GM23338 (cell line): Measurements from ENCODE around the gene MSTO1. TPM values are rescaled to one million over a fixed set of nuclear protein-coding genes. Genes with fewer than 3 reads are reported as not detected.
"Not testable (repeated sequence)": the region's sequence is repeated elsewhere in the genome, so short reads cannot be mapped to it uniquely, and the experiment has no call there.

Experiments used
- ATAC-seq: fragments of 200-7000 bp; cut with Tn5 transposase; 3 replicates; pipeline ENCODE4 v1.9.1; 2020
- DNase-seq: peaks from one replicate; pipeline ENCODE4 v3.0.0-alpha.2; 2015; ENCODE audit warnings: low spot score
- H2AFZ ChIP-seq: fragments of 200-600 bp; sonication (generic); 2 replicates; pipeline ENCODE4 v1.8.0; 2016; ENCODE audit warnings: antibody characterized with exemption, mild to moderate bottlenecking, moderate library complexity
- H3F3A ChIP-seq: fragments of 200-600 bp; sonication (generic); replicated peaks from 2 replicates; pipeline ENCODE4 v1.8.0; 2017; ENCODE audit warnings: antibody characterized with exemption, mixed run types, low read depth
- H3K27ac ChIP-seq: fragments of 200-600 bp; sonication (generic); 2 replicates; pipeline ENCODE4 v1.6.1; 2016; ENCODE audit warnings: low read depth
- H3K27me3 ChIP-seq: fragments of 200-600 bp; sonication (generic); 2 replicates; pipeline ENCODE4 v1.8.0; 2016; ENCODE audit warnings: mild to moderate bottlenecking, mixed run types, moderate library complexity; ENCODE audit not compliant: insufficient read depth
- H3K36me3 ChIP-seq: fragments of 200-600 bp; sonication (generic); 2 replicates; pipeline ENCODE4 v1.8.0; 2016; ENCODE audit warnings: mild to moderate bottlenecking; ENCODE audit not compliant: insufficient read depth
- H3K4me1 ChIP-seq: fragments of 200-600 bp; sonication (generic); 2 replicates; pipeline ENCODE4 v1.8.0; 2016; ENCODE audit warnings: mild to moderate bottlenecking, moderate library complexity; ENCODE audit not compliant: insufficient read depth
- H3K4me2 ChIP-seq: fragments of 200-600 bp; sonication (generic); 2 replicates; pipeline ENCODE4 v1.7.1; 2017; ENCODE audit warnings: mixed run types
- H3K4me3 ChIP-seq: fragments of 200-600 bp; sonication (generic); 2 replicates; pipeline ENCODE4 v1.6.1; 2016; ENCODE audit warnings: mixed run types
- H3K79me2 ChIP-seq: fragments of 200-600 bp; sonication (generic); replicated peaks from 2 replicates; pipeline ENCODE4 v1.8.0; 2017; ENCODE audit warnings: mild to moderate bottlenecking; ENCODE audit not compliant: insufficient read depth
- H3K9me2 ChIP-seq: fragments of 200-600 bp; sonication (generic); 2 replicates; pipeline ENCODE4 v1.8.0; 2017; ENCODE audit not compliant: insufficient read depth
- H4K20me1 ChIP-seq: fragments of 200-600 bp; sonication (generic); replicated peaks from 2 replicates; pipeline ENCODE4 v1.8.0; 2017; ENCODE audit warnings: mild to moderate bottlenecking; ENCODE audit not compliant: insufficient read depth
- H3K27ac Mint-ChIP-seq: 2 replicates; pipeline ENCODE4 v1.8.0; 2020; ENCODE audit warnings: inconsistent platforms, mild to moderate bottlenecking, moderate library complexity, mixed read lengths
- H3K27me3 Mint-ChIP-seq: 3 replicates; pipeline ENCODE4 v1.8.0; 2022; ENCODE audit warnings: low read depth, mild to moderate bottlenecking, moderate library complexity, mixed read lengths, inconsistent platforms; ENCODE audit not compliant: insufficient read depth, poor library complexity
- H3K36me3 Mint-ChIP-seq: 3 replicates; pipeline ENCODE4 v1.8.0; 2021; ENCODE audit warnings: low read depth, mild to moderate bottlenecking, inconsistent platforms, moderate library complexity, mixed read lengths
- H3K4me1 Mint-ChIP-seq: 3 replicates; pipeline ENCODE4 v1.8.0; 2020; ENCODE audit warnings: mild to moderate bottlenecking, inconsistent platforms, mixed read lengths
- H3K4me3 Mint-ChIP-seq: 3 replicates; pipeline ENCODE4 v1.8.0; 2021; ENCODE audit warnings: moderate library complexity, mild to moderate bottlenecking, inconsistent platforms, mixed read lengths
- H3K9me3 Mint-ChIP-seq: 3 replicates; pipeline ENCODE4 v1.8.0; 2020; ENCODE audit warnings: moderate library complexity, mild to moderate bottlenecking, inconsistent platforms, mixed read lengths
- CREB1 ChIP-seq: fragments of 250-450 bp; sonication (Bioruptor Pico); IDR thresholded peaks from 2 replicates; pipeline ENCODE4 v1.5.0; 2020; ENCODE audit warnings: low read depth, mild to moderate bottlenecking, moderate library complexity
- ETS1 ChIP-seq: IDR thresholded peaks from 2 replicates; pipeline ENCODE4 v1.6.1; 2016; ENCODE audit warnings: antibody characterized with exemption
- EZH2 ChIP-seq: fragments of 200-600 bp; sonication (generic); IDR thresholded peaks from one replicate; pipeline ENCODE4 v1.8.0; 2017; ENCODE audit warnings: antibody characterized with exemption, mild to moderate bottlenecking, low read depth; ENCODE audit not compliant: unreplicated experiment
- EZH2phosphoT487 ChIP-seq: fragments of 200-600 bp; sonication (generic); IDR thresholded peaks from one replicate; pipeline ENCODE4 v1.8.1; 2018; ENCODE audit warnings: antibody characterized with exemption; ENCODE audit not compliant: unreplicated experiment
- JUNB ChIP-seq: IDR thresholded peaks from one replicate; pipeline ENCODE4 v1.6.1; 2016; ENCODE audit warnings: antibody characterized with exemption; ENCODE audit not compliant: unreplicated experiment
- NANOG ChIP-seq: IDR thresholded peaks from 2 replicates; pipeline ENCODE4 v1.6.1; 2016; ENCODE audit warnings: antibody characterized with exemption, borderline replicate concordance
- POLR2AphosphoS5 ChIP-seq: IDR thresholded peaks from 2 replicates; pipeline ENCODE4 v1.6.1; 2016; ENCODE audit warnings: antibody characterized with exemption, low read depth
- REST ChIP-seq: IDR thresholded peaks from one replicate; pipeline ENCODE4 v1.6.1; 2018; ENCODE audit warnings: antibody characterized with exemption; ENCODE audit not compliant: unreplicated experiment
- STAT1 ChIP-seq: IDR thresholded peaks from one replicate; pipeline ENCODE4 v1.6.1; 2016; ENCODE audit warnings: antibody characterized with exemption; ENCODE audit not compliant: unreplicated experiment
- ZNF114 ChIP-seq: fragments of 250-450 bp; sonication (Bioruptor Pico); IDR thresholded peaks from 2 replicates; pipeline ENCODE4 v1.5.0; 2020; ENCODE audit warnings: mild to moderate bottlenecking, moderate library complexity
- ZNF331 ChIP-seq: fragments of 250-450 bp; sonication (Bioruptor Pico); IDR thresholded peaks from 2 replicates; pipeline ENCODE4 v1.5.0; 2020; ENCODE audit warnings: low read depth, mild to moderate bottlenecking, moderate library complexity
- ZNF462 ChIP-seq: fragments of 250-450 bp; sonication (Bioruptor Pico); IDR thresholded peaks from 2 replicates; pipeline ENCODE4 v1.5.0; 2020; ENCODE audit warnings: mild to moderate bottlenecking, moderate library complexity
- polyA plus RNA-seq: library from polyadenylated mRNA; unstranded; fragments of >200 nt; fragmentation: Nextera tagmentation; extraction: Ambion mirVana; gene quantifications from 2 replicates; pipeline ENCODE4 v1.2.1, GENCODE V29; 2016
- total RNA-seq: library from RNA; depleted of rRNA; stranded (reverse); fragments of >200 nt; shearing (Covaris generic); gene quantifications from 2 replicates; pipeline ENCODE4 v1.2.3, GENCODE V29; 2014

MSTO1 gene
- total and polyA plus RNA-seq, 2 experiments from 2014 or later = 35.4 to 43.5 TPM

- H4K20me1 ChIP-seq, H3K4me3 ChIP-seq, H3K27me3 Mint-ChIP-seq, H3K27me3 ChIP-seq, H3K4me1 Mint-ChIP-seq, H3F3A ChIP-seq, H3K4me1 ChIP-seq, ATAC-seq, H2AFZ ChIP-seq, H3K27ac ChIP-seq, DNase-seq, H3K4me2 ChIP-seq, H3K79me2 ChIP-seq, H3K27ac Mint-ChIP-seq, H3K9me2 ChIP-seq, H3K4me3 Mint-ChIP-seq: not testable (repeated sequence)
- H3K36me3 Mint-ChIP-seq = peaks cover 28% of the 10 kb centered on the region
- peaks cover 42% of the 10 kb centered on the region for H3K9me3 Mint-ChIP-seq
- H3K36me3 ChIP-seq = peaks cover 12% of the 10 kb centered on the region; the same call in 1 of the 2 replicates
Measured at GRCh38 chr1:155642559-155643180, 32.7 kb downstream of the MSTO1 start.

- Histone ChIP-seq H3K9me2 (no peaks in the 10 kb centered on the region), H3K27me3 (no peaks in the 10 kb centered on the region), H3K79me2 (no peaks in the 10 kb centered on the region), H3K4me1 (no peaks in the 10 kb centered on the region), H3K4me2 (no peak overlapping the region), H3K4me3 (no peak overlapping the region), H3K27ac (no peak overlapping the region), H2AFZ (no peak overlapping the region), H3K36me3 (peaks cover 12% of the 10 kb centered on the region; the same call in 1 of the 2 replicates), H4K20me1 (no peaks in the 10 kb centered on the region), H3F3A (no peaks in the 10 kb centered on the region)
- H3K27ac Mint-ChIP-seq = no peak overlapping the region
- peaks cover 28% of the 10 kb centered on the region for H3K36me3 Mint-ChIP-seq
- peaks cover under 1% of the 10 kb centered on the region for H3K27me3 Mint-ChIP-seq
- DNase-seq (no peak), ATAC-seq (no peak)
- H3K9me3 Mint-ChIP-seq = peaks cover 42% of the 10 kb centered on the region
- no peaks in the 10 kb centered on the region; the same call in 2 of the 3 replicates for H3K4me1 Mint-ChIP-seq
- no peak overlapping the region for H3K4me3 Mint-ChIP-seq
- TF ChIP-seq NANOG (no peak), ZNF462 (CRISPR knock-in tag) (no peak), ETS1 (no peak), EZH2 (no peak), JUNB (no peak), REST (no peak), POLR2AphosphoS5 (no peak), STAT1 (no peak), ZNF114 (CRISPR knock-in tag) (no peak), CREB1 (no peak), EZH2phosphoT487 (no peak), ZNF331 (CRISPR knock-in tag) (no peak)
Measured at GRCh38 chr1:155643230-155643629, 33.2 kb downstream of the MSTO1 start.
